Bone marrow (tissue), 2 donors: ENCODE measurements around the gene ZNF619.

ENCODE experiments used
- DNase-seq, 2 donors: peaks; one replicate each; lab custom pipeline; 2025; lab: John Stamatoyannopoulos, UW

Gene ZNF619

GRCh38 chr3:40465456-40465855 lies 11.5 kb upstream of the ZNF619 start:
- DNase-seq = no peak

GRCh38 chr3:40468018-40468417 lies 8.9 kb upstream of the ZNF619 start:
- DNase-seq = no peak

GRCh38 chr3:40470701-40471100 lies 6.2 kb upstream of the ZNF619 start:
- no peak for DNase-seq

- no peak for DNase-seq
Measured at GRCh38 chr3:40477666-40478065, 744 bp downstream of the ZNF619 start.

- DNase-seq = no peak
Measured at GRCh38 chr3:40487172-40487571, 10.2 kb downstream of the ZNF619 start.

DNA sequence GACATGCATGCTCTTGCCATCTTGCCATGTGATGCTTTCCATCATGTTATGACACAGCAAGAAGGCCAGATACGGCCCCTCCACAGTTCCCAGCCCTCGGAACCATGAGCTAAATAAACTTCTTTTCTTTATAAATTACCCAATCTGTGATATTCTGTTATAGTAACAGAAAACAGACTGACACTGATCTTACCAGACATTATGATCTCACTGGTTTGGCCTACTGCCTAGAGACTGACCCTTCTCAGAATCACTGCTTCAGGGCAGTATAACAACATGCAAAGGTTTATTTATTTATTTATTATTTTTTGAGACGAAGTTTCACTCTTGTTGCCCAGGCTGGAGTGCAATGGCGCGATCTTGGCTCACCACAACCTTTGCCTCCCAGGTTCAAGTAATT lies 14.0 kb downstream of the ZNF619 start:
- no peak for DNase-seq

DNA sequence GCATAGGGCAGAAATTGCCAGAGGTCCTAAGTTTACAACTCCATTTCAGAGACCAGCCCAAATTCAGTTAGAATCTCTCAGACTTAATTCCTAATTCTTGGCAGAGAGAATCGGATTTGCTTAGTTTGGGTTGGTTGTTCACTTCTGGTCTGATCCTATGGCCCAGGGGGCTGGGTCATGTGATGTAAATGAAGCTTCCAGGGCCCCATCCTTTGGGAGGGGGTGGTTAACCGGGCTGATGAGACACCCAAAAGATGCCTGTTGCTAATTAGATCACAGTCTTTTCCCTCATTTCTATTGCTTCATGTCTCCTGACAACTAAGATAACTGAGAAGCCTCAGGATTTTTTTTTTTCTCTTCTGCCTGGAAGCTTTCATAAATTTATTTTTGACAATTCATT lies 17.8 kb downstream of the ZNF619 start:
- no peak for DNase-seq

GRCh38 chr3:40497288-40497687 lies 20.4 kb downstream of the ZNF619 start:
- no peak for DNase-seq

- no peak for DNase-seq
Measured at GRCh38 chr3:40499952-40500351, 23.0 kb downstream of the ZNF619 start.

DNA sequence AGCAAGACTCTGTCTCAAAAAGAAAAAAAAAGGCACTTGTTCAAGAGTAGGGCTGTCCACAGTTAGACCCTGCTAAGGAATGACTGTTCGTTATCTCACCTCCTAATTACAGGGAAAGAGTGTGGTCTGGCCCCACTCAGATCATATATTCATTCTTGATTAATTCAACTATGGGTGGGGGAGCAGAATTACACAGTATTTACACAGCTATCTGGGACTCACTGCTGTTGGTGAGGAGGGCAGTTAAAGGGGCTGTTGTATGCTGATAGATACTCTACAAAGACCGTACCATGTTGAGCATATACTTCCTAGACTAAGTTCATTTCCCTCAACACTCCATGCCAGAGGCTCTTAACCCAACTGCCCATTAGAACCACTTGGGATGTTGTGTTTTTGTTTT lies 25.1 kb downstream of the ZNF619 start:
- no peak for DNase-seq

GRCh38 chr3:40504636-40505430 lies 27.9 kb downstream of the ZNF619 start:
- no peak for DNase-seq

GRCh38 chr3:40505599-40506462 lies 28.9 kb downstream of the ZNF619 start, which contains the start of gene ZNF620:
TSS of gene ZNF620 (plus strand) at chr3:40506039. CDS start at chr3:40506353, 314 bp downstream.
- peak; percentile 7 to 56 for DNase-seq

DNA sequence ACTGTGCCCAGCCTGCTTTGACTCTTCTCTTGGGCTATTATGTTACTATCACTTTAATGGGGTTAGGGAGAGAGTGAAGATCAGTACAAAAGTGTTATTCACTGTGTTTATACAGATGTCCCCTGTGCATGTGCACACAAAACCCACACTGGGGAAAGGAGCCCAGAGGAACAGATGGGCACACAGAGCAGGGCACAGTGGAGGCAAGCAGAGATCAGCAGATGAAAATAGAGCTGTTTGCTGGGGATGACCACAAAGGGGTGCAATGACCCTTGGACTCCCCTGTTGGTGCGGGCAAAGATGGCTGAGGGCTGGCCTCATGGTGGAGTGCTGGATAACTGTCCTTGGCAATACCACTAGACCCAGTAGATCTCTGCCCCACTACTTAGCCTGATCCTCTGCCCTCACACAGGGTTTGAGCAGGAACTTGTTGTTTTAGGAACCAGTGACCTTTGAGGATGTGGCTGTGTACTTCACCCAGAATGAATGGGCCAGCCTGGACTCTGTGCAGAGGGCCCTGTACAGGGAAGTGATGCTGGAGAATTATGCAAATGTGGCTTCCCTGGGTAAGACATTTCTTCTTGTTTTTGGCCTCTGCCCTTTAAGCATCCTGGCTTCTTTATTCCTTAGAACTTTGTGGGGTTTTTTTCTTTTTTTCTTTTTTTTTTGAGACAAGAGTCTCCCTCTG lies 34.3 kb downstream of the ZNF619 start:
- DNase-seq = no peak

GRCh38 chr3:40516201-40516600 lies 39.3 kb downstream of the ZNF619 start:
- DNase-seq = no peak

DNA sequence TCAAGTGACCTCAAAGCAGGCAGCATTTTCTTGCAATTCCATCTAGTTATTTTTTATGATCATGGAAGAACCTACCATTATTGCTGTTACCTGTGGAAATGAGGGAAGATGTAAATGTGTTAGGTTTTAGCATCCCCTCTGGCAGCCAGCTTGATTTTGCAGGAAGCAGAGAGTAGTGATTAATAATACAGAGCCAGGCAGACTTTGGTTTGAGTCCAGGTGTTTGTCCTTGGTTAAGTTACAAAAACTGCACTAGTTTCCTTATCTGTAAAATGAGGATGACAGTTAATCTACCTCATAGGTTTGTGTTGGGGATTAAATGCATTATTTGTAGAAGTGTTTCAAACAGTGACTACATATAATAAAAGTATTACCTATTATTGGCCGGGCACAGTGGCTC lies 41.1 kb downstream of the ZNF619 start:
- DNase-seq = no peak

- DNase-seq = no peak
Measured at GRCh38 chr3:40518848-40519247, 41.9 kb downstream of the ZNF619 start.

DNA sequence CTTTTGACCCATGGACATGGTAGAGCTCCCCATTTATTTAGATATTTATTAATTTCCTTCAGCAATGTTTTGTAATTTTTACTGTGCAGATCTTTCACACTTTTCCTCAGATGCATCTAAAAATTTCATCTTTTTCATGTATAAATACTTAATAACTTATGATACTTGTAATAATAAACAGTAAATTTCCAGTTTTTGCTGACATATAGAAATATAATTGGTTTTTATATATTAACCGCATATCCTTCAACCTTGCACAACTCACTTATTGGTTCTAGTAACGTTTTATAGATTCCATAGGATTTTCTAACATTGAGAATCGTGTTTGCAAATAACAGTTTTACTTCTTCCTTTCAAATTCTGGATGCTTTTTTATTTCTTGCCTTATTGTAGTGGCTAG lies 44.3 kb downstream of the ZNF619 start:
- DNase-seq = no peak

DNA sequence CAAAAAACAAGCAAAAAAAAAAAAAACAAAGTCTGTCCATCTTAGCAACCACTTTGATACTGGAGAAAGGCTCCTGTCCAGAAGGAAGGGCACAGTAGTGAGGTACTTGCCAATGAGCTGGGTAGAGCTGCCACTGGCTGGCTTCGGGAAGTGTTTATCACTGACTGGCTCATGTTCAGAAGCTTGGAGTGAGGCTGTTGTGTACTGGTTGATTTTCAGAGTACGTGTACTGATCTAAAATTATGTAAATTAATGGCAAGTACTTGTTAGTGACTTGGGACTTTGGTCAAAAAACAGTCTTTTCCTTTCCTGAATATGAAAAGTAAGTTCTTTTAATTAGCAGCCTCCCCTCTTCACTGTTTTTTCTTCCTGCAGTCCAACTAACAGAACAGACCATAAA lies 46.9 kb downstream of the ZNF619 start:
- DNase-seq = no peak

- no peak for DNase-seq
Measured at GRCh38 chr3:40524222-40524567, 47.3 kb downstream of the ZNF619 start.

DNA sequence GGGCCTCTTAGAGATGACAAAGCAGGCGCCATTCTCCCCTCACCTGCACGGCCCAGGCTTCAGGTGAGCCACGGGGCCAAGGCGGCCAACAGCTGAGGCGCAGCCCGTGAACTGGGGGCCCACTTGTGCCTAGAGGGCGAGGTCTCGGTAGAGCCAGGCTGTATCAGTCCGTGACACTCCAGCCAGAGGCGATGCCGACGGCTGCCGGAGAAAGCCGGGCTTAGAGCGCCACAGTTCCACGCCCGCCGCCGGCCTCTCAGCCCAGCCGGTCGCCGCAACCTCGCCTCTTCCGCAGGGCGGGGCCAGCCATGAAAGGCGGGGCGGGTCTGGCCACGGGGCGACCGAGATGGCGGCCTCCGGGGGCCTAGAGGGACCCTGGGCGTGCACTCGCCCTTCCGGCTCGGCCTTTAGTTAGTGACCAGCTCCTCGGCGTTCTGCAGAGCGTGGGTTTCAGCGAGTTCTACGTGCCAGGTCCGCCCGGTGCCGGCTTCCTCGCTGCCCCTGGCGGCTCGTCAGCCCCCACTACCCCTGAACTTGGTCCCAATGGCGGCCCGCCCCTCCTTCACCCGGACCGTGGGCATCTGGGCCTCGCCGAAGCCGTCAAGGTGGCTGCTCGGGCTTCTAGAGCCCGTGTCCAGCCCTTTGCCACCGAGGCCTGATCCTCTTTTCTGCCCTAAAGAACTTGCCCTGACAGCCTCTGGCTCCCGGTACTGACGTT lies 47.8 kb downstream of the ZNF619 start, which contains the start of gene ZNF621:
ZNF621 (plus strand) TSS at position 393 of the 718 bp plus-strand sequence. CDS start 881 bp downstream, outside the sequence.
- peak; percentile 60 to 77 for DNase-seq

GRCh38 chr3:40528426-40528825 lies 51.5 kb downstream of the ZNF619 start:
- no peak for DNase-seq

DNA sequence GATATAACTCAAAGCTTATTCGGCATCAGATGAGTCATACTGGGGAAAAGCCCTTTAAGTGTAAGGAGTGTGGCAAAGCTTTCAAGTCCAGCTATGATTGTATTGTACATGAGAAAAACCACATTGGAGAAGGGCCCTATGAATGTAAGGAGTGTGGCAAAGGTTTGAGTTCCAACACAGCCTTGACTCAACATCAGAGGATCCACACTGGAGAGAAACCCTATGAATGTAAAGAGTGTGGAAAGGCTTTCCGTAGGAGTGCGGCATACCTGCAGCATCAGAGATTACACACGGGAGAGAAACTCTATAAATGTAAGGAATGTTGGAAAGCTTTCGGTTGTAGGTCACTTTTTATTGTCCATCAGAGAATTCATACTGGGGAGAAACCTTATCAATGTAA lies 55.3 kb downstream of the ZNF619 start:
- DNase-seq = no peak
